GM12801 (cell line): ENCODE results near the gene PRDM16.

ENCODE experiments used
- TF ChIP-seq, protein P1 (sequence below): IDR thresholded peaks from one replicate; pipeline ENCODE4 v1.5.1; 2011; ENCODE audit warnings: control low read depth; ENCODE audit not compliant: insufficient read length; ENCODE audit errors: extremely low read depth

PRDM16 gene

DNA sequence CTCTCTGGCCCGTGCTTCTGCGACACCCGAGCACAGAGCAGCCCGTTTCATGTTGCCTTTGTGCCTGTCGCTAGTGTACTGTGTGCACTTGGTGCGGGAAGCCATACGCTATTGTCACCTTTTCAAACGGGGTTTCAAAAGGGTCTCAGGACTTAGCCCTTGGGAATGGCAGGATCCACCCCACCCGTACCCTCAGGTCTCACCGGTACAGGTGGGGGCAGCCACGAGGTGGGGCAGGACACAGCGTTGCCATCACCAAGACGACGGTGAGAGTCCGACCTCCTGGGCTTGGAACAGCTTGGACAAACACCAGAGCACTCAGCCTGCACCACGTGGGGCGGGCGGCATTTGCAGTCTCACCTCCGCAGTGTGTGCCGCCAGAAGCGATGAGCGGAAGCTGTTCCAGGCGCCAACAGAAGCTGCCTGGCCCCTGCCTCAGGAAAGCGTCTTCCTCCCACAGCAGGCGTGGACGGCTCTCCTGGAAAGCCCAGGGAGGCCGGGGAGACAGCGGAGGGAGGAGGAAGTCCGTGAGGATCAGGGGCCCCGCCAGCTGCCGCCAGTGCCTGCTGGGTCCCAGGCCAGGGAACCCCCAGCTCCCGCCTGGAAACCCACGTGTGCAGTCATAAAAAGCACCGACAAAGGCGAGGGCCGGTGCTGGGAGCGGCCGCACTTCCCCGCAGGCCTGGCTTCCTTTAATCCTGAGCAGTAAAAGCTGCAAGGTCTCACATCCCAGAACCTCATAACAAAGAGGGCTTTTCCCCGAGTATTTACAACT, 254.2 kb downstream of the PRDM16 start:
- TF ChIP-seq, protein P1, sequence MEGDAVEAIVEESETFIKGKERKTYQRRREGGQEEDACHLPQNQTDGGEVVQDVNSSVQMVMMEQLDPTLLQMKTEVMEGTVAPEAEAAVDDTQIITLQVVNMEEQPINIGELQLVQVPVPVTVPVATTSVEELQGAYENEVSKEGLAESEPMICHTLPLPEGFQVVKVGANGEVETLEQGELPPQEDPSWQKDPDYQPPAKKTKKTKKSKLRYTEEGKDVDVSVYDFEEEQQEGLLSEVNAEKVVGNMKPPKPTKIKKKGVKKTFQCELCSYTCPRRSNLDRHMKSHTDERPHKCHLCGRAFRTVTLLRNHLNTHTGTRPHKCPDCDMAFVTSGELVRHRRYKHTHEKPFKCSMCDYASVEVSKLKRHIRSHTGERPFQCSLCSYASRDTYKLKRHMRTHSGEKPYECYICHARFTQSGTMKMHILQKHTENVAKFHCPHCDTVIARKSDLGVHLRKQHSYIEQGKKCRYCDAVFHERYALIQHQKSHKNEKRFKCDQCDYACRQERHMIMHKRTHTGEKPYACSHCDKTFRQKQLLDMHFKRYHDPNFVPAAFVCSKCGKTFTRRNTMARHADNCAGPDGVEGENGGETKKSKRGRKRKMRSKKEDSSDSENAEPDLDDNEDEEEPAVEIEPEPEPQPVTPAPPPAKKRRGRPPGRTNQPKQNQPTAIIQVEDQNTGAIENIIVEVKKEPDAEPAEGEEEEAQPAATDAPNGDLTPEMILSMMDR = no peak

DNA sequence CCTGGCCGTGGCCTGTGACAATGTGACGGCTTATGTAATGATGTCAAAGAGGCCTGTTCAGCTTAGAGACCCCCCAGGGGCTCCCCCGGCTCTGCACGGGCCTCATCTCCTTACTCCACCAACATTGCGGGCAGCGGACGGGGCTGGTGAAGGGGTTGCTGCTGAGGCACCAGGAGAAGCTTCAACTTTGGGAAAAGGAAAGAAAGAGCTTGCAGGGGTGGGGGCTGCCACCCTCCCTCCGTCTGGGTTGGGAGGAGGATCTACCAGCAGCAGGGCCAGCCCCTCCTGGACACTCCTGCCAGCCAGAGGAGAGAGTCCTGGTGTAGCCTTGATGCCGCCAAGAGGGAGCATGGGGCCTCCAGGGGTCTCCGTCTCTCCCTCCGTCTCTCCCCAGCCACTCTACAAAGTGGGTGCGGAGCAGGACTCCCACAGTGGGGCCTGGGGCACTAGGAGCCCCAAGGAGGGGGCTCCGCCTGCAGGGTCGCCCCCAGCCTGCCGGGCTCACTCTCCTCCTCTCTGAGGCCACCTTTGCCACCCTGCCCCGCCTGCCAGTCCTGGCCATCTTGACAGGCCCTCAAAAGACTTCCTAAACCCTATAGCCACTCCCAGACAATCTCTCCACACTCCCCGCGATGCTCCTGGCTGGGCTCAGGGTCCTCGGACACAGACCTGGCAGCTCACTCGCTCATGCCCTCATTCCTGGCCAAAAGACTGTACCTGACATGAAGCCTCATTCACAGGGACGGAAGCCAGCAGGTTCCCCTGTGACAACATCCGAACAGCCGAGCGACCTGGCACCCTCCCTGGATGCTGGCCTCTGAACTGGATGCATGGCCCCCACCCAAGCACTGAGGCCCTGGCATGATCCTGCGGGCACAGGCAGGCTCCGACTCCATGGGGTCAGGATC, 255.0 kb downstream of the PRDM16 start:
- TF ChIP-seq, protein P1 = no peak

GRCh38 chr1:3324704-3325535, 255.9 kb downstream of the PRDM16 start:
- TF ChIP-seq, protein P1 = no peak

GRCh38 chr1:3326516-3327388, 257.7 kb downstream of the PRDM16 start:
- TF ChIP-seq, protein P1 = no peak

DNA sequence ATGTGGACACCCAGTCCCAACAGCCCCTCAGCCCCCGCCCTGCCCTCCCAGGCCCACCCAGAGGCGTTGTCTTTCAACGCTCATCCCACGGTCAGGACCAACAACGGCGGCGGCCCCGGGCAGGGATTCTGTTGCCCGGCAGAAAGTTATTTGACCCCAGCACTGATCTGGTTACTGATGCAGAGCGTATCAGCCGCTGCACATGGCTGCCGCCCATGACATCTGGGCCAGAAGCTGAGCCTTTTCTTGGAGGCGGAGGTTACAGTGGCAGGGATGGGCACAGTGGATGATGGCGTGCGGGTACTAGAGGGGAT, 258.3 kb downstream of the PRDM16 start:
- TF ChIP-seq, protein P1 = no peak

GRCh38 chr1:3327936-3328590, 259.1 kb downstream of the PRDM16 start:
- TF ChIP-seq, protein P1 = no peak
